Sigmoid colon (tissue), 7 donors: ENCODE results near the gene NDUFS2. TPM values are rescaled to one million over a fixed set of nuclear protein-coding genes. Genes with fewer than 3 reads are reported as not detected.
A peak's percentile ranks its signal among the peaks of the same experiment; 100 is the strongest.

ENCODE experiments used
- DNase-seq: peaks from one replicate; pipeline ENCODE4 v3.0.0-alpha.2; 2019
- H3K27ac ChIP-seq, 4 donors: fragments of 200-600 bp; sonication (generic); one replicate each; pipeline ENCODE4 v1.5.1; 2016 to 2019; ENCODE audit warnings: mild to moderate bottlenecking in 1 of 4
- H3K27me3 ChIP-seq, 3 donors: fragments of 200-600 bp; sonication (generic); one replicate each; pipeline ENCODE4 v1.5.1; 2019; ENCODE audit warnings: mild to moderate bottlenecking in 1 of 3
- H3K36me3 ChIP-seq, 4 donors: fragments of 200-600 bp; sonication (generic); one replicate each; pipeline ENCODE4 v1.5.1; 2016 to 2019
- H3K4me1 ChIP-seq, 4 donors: fragments of 200-600 bp; sonication (generic); one replicate each; pipeline ENCODE4 v1.5.1; 2017 to 2019
- H3K4me3 ChIP-seq, 4 donors: fragments of 200-600 bp; sonication (generic); one replicate each; pipeline ENCODE4 v1.5.1; 2017 to 2019; ENCODE audit warnings: mild to moderate bottlenecking in 2 of 4, moderate library complexity in 1 of 4
- H3K9me3 ChIP-seq, 4 donors: fragments of 200-600 bp in 3 of 4; sonication (generic) in 3 of 4; one replicate each; pipeline versions ENCODE4 v1.5.1 to v1.6.1; 2013 to 2019
- EP300 ChIP-seq, 4 donors: sonication (generic); formaldehyde crosslinking; IDR thresholded peaks; one replicate each; pipeline ENCODE4 v1.6.1; 2017; ENCODE audit warnings: antibody characterized with exemption in 4 of 4
- POLR2A ChIP-seq, 2 donors: fragments of 450-650 bp; IDR thresholded peaks; one replicate each; pipeline ENCODE4 v1.6.1; 2016; ENCODE audit warnings: antibody characterized with exemption in 2 of 2, mild to moderate bottlenecking in 2 of 2, moderate library complexity in 2 of 2
- POLR2AphosphoS5 ChIP-seq, 4 donors: sonication (generic); formaldehyde crosslinking; IDR thresholded peaks; one replicate each; pipeline ENCODE4 v1.6.1; 2017; ENCODE audit warnings: antibody characterized with exemption in 4 of 4
- WGBS, 2 donors: extraction: QIAGEN DNeasy Blood & Tissue Kit; methylation state at CpG; one replicate each; pipeline ENCODE4 v1.1.7; 2013; 5-methylcytosine and 5-hydroxymethylcytosine counted together
- intact Hi-C: fragments of 100-400 bp; cut with DNase I; formaldehyde crosslinking; loops from one replicate; pipeline ENCODE4 v1.15.1; 2023
- polyA plus RNA-seq, 3 donors: library from polyadenylated mRNA; stranded (reverse); fragments of 200-250 nt; gene quantifications; one replicate each; pipeline ENCODE4 v1.2.3, GENCODE V29; 2013
- total RNA-seq, 4 donors: library from RNA; depleted of rRNA; stranded (reverse); fragments of >200 nt; gene quantifications; one replicate each; pipeline ENCODE4 v1.1.0, GENCODE V29; 2016
- TF ChIP-seq, protein P1 (sequence below), 4 experiments: fragments of 450-650 bp in 3 of 4; fragments of 200-600 bp in 1 of 4; IDR thresholded peaks; one replicate each; pipeline ENCODE4 v1.5.1; 2016 to 2019; ENCODE audit warnings: antibody characterized with exemption in 4 of 4, mild to moderate bottlenecking in 3 of 4, moderate library complexity in 2 of 4
- donor health status: healthy with polysubstance abuse.
- donor health status: Bipolar disorder and iron deficiency.
- donor health status: healthy.

Gene NDUFS2
- total and polyA plus RNA-seq, 7 donors: 79.6 to 194 (median 113) TPM

DNA sequence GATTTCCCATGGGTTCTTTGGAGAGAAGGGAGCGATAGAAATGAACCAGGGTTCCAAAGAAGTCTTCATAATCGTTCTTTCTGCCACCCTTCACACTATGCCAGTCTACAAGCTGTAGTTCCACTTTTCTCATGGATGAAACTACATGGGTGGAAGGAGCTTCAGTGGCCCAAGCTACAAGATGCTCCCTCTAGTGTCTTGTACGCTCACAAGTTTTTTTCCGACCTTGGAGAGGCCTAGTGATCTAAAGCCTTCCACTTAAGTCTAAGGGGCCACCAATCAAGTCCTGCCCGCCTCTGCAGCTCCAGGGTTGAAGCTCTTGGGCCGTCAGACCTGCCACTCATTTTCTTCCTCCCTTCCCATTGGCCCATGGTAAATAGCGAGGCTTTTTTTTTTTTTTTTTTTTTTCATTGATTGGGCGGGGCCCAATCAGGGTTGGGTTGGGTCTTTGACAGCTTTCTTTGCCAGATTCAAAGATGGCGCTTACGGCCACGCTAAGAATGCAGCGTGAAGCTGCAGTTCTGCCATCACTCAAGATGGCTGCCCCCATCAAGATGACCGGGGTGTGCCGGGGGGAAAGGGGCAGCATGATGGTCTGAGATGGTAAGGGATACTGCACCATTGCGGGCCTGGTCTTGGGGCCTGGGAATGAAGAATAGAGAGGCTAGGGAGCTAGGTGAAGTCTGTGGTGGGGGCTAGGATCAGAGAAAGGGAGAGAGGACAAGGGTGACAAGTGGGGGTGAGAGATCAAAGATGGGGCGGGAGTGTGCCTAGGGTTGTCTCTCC is 23.6 kb downstream of the NDUFS2 start, which contains the start of gene TOMM40L:
Gene TOMM40L, plus strand, starts transcription at position 527 of the 786 bp plus-strand sequence. CDS start 430 bp downstream, outside the sequence.
- 5 to 8% methylated on average over 16 of the region's 16 CpGs for WGBS, 2 donors
- intact Hi-C loops: loop anchor here (1.0 to 5.0 kb wide), 5 partner anchors 15 to 157 kb away; partner anchors contain the start of genes MPZ and NDUFS2
- Histone ChIP-seq H3K27ac (peak within 1 kb of the TSS; percentile 82 to 89 (median 85)), H3K27me3 (no peaks in the 10 kb centered on the region), H3K4me3 (peak within 1 kb of the TSS; percentile 59 to 82 (median 78)), H3K4me1 (peaks cover 0 to 31% (median 25%) of the 10 kb centered on the region in 4 donors), H3K9me3 (no peaks in the 10 kb centered on the region), H3K36me3 (peaks cover 7 to 28% (median 23%) of the 10 kb centered on the region in 4 donors)
- TF ChIP-seq POLR2A (IDR thresholded peaks at IDR 0.05) (no peak), POLR2AphosphoS5 (IDR thresholded peaks at IDR 0.05) (peak in 3 of 4 donors; percentile 2 to 73 (median 64))
- TF ChIP-seq, protein P1, sequence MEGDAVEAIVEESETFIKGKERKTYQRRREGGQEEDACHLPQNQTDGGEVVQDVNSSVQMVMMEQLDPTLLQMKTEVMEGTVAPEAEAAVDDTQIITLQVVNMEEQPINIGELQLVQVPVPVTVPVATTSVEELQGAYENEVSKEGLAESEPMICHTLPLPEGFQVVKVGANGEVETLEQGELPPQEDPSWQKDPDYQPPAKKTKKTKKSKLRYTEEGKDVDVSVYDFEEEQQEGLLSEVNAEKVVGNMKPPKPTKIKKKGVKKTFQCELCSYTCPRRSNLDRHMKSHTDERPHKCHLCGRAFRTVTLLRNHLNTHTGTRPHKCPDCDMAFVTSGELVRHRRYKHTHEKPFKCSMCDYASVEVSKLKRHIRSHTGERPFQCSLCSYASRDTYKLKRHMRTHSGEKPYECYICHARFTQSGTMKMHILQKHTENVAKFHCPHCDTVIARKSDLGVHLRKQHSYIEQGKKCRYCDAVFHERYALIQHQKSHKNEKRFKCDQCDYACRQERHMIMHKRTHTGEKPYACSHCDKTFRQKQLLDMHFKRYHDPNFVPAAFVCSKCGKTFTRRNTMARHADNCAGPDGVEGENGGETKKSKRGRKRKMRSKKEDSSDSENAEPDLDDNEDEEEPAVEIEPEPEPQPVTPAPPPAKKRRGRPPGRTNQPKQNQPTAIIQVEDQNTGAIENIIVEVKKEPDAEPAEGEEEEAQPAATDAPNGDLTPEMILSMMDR (IDR thresholded peaks at IDR 0.05): peak; percentile 41 to 59 (median 50)
- peak; percentile 98 for DNase-seq

DNA sequence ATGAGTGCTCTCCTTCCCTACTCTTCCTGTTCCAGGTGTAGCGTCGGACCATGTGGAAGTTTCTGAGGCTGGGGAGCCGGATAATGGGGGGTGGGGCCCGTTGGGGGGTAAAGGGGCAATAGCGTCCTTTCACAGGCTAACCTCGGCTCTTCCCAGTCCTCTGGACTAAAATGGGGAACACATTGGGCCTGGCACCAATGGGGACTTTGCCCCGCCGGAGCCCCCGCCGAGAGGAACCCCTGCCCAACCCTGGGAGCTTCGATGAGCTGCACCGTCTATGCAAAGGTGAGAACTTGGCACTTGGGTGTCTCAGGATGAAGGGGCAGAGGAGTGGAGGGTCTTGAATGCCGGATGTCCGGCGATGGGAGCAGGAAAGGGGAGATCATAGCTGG is 24.1 kb downstream of the NDUFS2 start:
- no peaks in the 10 kb centered on the region for H3K27me3 ChIP-seq
- intact Hi-C loops: loop anchor here (1.0 to 5.0 kb wide), 5 partner anchors 16 to 156 kb away; partner anchors contain the start of genes MPZ and NDUFS2
- peak overlapping the region; percentile 82 to 89 (median 85) for H3K27ac ChIP-seq
- no peak for TF ChIP-seq POLR2A (IDR thresholded peaks at IDR 0.05)
- TF ChIP-seq POLR2AphosphoS5 (IDR thresholded peaks at IDR 0.05): no peak
- no peak for TF ChIP-seq EP300 (IDR thresholded peaks at IDR 0.05)
- TF ChIP-seq, protein P1 (IDR thresholded peaks at IDR 0.05): no peak
- 9 to 10% methylated on average over 15 of the region's 15 CpGs for WGBS, 2 donors
- no peak for DNase-seq
- H3K9me3 ChIP-seq: no peaks in the 10 kb centered on the region
- H3K4me1 ChIP-seq: peaks cover 0 to 31% (median 25%) of the 10 kb centered on the region in 4 donors
- peaks cover 7 to 34% (median 23%) of the 10 kb centered on the region in 4 donors for H3K36me3 ChIP-seq
- peak overlapping the region; percentile 59 to 82 (median 78) for H3K4me3 ChIP-seq

DNA sequence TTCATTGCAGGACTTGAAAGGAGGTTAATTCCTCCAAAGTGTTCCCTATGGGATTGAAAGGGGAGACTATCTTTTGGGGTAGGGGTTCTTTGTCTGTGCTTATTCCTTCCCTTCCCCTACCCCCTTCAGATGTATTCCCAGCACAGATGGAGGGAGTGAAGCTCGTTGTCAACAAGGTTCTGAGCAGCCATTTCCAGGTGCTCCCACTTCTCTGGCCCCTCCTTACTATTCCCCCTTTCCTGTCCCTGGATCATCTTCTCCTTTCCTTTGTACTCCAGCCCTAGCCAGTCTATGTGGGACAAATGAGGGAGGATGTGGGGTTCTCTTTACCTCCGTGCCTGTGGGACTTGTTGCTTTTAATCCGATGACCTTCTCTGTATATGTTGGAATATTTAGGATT is 24.6 kb downstream of the NDUFS2 start:
- Histone ChIP-seq H3K27ac (peak overlapping the region; percentile 82 to 89 (median 85)), H3K4me3 (peak overlapping the region; percentile 59 to 82 (median 78)), H3K4me1 (peaks cover 0 to 31% (median 25%) of the 10 kb centered on the region in 4 donors), H3K27me3 (no peaks in the 10 kb centered on the region), H3K9me3 (no peaks in the 10 kb centered on the region), H3K36me3 (peaks cover 7 to 34% (median 23%) of the 10 kb centered on the region in 4 donors)
- no peak for DNase-seq
- intact Hi-C loops: loop anchor here (1.0 to 5.0 kb wide), 5 partner anchors 16 to 156 kb away; partner anchors contain the start of genes MPZ and NDUFS2
- TF ChIP-seq, protein P1 (IDR thresholded peaks at IDR 0.05): no peak
- TF ChIP-seq POLR2AphosphoS5 (IDR thresholded peaks at IDR 0.05) (no peak), EP300 (IDR thresholded peaks at IDR 0.05) (no peak)
- WGBS, 2 donors: 62 to 70% methylated on average over 3 of the region's 3 CpGs

DNA sequence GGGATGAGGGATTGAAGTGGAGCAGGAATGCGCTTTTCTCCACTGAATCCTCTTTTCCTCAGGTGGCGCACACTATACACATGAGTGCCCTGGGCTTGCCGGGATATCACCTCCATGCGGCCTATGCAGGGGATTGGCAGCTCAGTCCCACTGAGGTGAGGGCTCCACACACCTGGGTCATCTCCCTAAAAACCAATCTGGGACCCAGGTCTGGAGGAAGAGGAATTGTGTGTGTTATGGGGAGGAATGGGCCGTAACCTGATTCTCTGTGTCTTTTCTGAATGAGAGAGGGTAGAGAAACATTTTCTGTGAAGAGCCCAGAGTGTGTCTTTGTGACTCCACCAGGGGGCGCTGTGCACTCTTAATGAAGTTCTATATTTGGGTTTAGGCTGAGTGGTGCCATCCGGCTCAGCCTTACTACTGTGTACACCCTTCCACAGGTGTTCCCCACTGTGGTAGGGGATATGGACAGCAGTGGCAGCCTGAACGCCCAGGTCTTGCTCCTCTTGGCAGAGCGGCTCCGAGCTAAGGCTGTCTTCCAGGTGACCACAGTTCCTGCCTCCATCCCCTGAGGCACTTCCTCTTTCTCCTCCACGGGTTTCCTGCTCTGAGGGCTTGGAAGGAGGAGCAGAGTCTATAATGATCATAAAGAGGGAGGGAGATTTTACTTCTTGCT is 25.2 kb downstream of the NDUFS2 start:
- peaks cover 7 to 34% (median 23%) of the 10 kb centered on the region in 4 donors for H3K36me3 ChIP-seq
- intact Hi-C loops: loop anchor here (2.0 to 5.0 kb wide), 4 partner anchors 17 to 155 kb away; partner anchors contain the start of gene MPZ
- no peaks in the 10 kb centered on the region for H3K9me3 ChIP-seq
- peaks cover 0 to 31% (median 25%) of the 10 kb centered on the region in 4 donors for H3K4me1 ChIP-seq
- peak; percentile 93 for DNase-seq
- H3K27ac ChIP-seq: peak overlapping the region; percentile 82 to 89 (median 85)
- no peak for TF ChIP-seq EP300 (IDR thresholded peaks at IDR 0.05)
- TF ChIP-seq, protein P1 (IDR thresholded peaks at IDR 0.05): peak; percentile 78 to 94 (median 88)
- H3K27me3 ChIP-seq: no peaks in the 10 kb centered on the region
- 37 to 42% methylated on average over 11 of the region's 11 CpGs for WGBS, 2 donors
- peak overlapping the region in 3 of 4 donors; percentile 75 to 82 (median 80) for H3K4me3 ChIP-seq
